Activated CD4-positive, CD25-positive, alpha-beta regulatory T cell treated with anti-CD3 and anti-CD28 coated beads, Interleukin-2, amount 50 U/mL, for 16 hours (primary cell): ENCODE measurements around the gene HIC1.

ENCODE experiments used
- DNase-seq: peaks from one replicate; pipeline ENCODE4 v3.0.0-alpha.2; 2020; ENCODE audit warnings: low read depth, low spot score

Gene HIC1

GRCh38 chr17:2047590-2047989, 7.3 kb upstream of the HIC1 start:
- no peak for DNase-seq

- DNase-seq = no peak
Measured at GRCh38 chr17:2048805-2049204, 6.1 kb upstream of the HIC1 start.

- DNase-seq = peak; percentile 80
Measured at GRCh38 chr17:2049333-2050299, 5.3 kb upstream of the HIC1 start.

- DNase-seq = no peak
Measured at GRCh38 chr17:2050300-2051060, 4.4 kb upstream of the HIC1 start.

GRCh38 chr17:2051061-2051932, 3.6 kb upstream of the HIC1 start:
- DNase-seq = no peak

- no peak for DNase-seq
Measured at GRCh38 chr17:2051933-2052559, 2.9 kb upstream of the HIC1 start.

- DNase-seq = no peak
Measured at GRCh38 chr17:2053380-2054261, 1.3 kb upstream of the HIC1 start.

- DNase-seq = no peak
Measured at GRCh38 chr17:2054262-2054511, 716 bp upstream of the HIC1 start.

GRCh38 chr17:2055292-2056205, 646 bp downstream of the HIC1 start:
- DNase-seq = no peak

GRCh38 chr17:2056206-2057174, 1.6 kb downstream of the HIC1 start:
- DNase-seq = no peak

GRCh38 chr17:2057175-2057759, 2.4 kb downstream of the HIC1 start:
- DNase-seq = no peak

- DNase-seq = no peak
Measured at GRCh38 chr17:2057760-2058585, 3.1 kb downstream of the HIC1 start.

GRCh38 chr17:2058586-2059546, 4.0 kb downstream of the HIC1 start:
- no peak for DNase-seq

- DNase-seq = no peak
Measured at GRCh38 chr17:2059547-2060384, 4.9 kb downstream of the HIC1 start.

- DNase-seq = no peak
Measured at GRCh38 chr17:2060385-2060658, 5.4 kb downstream of the HIC1 start.
